Hematopoietic multipotent progenitor cell treated with erythropoietin and hydrocortisone succinate and interleukin-3 and kit ligand, for 6 days (in vitro differentiated cells): ENCODE data around the gene ZFYVE21.

ENCODE experiments used
- DNase-seq: peaks from one replicate; pipeline ENCODE4 v3.0.0-alpha.2; 2015

Gene ZFYVE21

GRCh38 chr14:103739466-103739792 lies 23.8 kb downstream of the ZFYVE21 start:
- no peak for DNase-seq

- DNase-seq = no peak
Observed at GRCh38 chr14:103739793-103740501, 24.3 kb downstream of the ZFYVE21 start.

DNA sequence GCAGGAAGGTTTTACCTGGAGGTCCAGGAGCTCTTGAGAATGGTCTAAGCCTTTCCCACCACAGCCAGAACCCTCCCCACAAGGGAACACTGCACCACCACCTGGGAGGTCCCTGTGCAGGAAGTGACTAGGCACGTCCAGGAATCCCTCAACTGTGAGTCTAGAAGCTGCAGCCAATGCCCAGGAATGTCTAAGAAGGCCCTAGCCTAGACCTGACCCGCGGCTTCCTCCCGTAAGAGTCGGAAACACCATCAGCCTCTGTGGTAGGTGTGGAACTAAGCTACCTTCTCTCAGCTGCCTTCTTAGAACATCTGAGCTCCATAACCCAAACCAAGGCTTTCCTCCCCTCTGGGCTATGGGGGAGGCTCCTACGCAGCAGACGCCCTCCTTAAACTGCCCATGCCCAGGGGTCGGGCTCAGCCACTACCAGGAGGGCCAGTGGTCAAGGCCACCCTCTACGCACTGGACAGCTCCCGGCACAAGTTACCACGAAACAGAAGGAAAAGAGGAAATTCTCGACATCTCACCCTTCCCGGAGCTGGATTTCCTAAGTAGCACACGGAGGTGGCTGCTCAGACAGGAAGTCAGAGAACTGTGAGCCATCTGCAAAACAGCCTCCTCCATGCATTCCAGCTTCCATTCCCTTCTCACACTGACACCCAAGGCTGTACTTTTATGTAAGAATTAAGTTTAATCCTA lies 25.5 kb downstream of the ZFYVE21 start:
- no peak for DNase-seq

DNA sequence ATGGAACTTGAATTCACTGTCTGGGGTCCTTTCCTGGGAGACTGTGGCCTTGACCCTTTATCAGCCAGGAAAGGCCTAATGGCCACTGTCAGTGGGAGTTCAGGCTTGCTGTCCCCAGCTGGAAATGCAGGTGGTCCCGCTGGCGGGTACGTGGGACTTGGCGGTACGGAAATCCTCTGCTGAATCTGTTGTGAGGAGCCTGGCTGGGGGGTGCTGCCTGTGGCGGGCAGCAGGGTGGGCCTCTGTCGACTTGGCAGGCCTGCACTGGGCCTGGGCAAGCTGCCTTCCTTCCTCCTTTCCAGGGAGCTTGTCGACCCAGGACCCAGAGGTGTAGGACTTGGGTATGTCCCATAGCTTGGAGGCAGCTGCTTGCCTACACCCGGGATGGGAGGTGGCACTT lies 26.3 kb downstream of the ZFYVE21 start:
- no peak for DNase-seq

GRCh38 chr14:103742499-103743255 lies 27.1 kb downstream of the ZFYVE21 start:
- no peak for DNase-seq

DNA sequence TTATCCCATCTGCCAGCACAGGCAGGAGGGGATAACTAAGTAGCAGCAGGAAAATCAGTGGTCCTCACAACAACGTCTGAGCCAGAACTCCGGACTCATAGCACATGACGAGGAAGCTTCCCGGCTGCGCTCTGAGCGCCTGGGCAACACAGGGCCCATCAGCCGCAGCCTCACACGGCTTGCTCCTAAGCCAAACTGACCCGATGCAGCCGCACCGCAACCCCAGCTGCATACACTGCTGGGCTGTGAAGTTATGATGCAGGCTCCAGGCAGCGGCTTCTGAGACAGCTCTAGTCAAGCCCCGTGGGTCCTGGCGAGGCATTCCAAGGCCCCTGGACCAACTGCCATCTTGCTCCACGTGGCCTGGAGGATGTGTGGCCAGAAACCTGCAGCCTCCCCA lies 28.1 kb downstream of the ZFYVE21 start:
- DNase-seq = no peak

- DNase-seq = no peak
Observed at GRCh38 chr14:103744621-103745395, 29.2 kb downstream of the ZFYVE21 start.

DNA sequence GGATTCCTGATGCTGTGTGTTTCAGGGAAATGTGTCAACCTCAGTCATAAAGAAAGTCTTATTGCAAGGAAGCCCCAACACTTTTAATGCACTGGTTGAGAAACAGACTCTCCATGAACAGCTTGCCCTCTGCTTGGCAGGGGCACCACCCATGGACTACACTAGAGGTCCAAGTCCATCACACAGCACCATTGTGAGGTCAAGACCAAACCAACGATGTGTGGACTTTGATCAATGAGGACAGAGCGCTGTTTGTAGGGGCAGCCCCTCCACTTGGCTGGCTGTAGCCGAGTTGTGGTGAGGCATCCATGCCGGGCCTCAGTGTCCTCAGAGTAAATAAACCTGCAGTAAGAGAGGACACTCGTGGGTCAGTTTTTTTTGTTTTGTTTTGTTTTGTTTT lies 29.8 kb downstream of the ZFYVE21 start:
- no peak for DNase-seq

DNA sequence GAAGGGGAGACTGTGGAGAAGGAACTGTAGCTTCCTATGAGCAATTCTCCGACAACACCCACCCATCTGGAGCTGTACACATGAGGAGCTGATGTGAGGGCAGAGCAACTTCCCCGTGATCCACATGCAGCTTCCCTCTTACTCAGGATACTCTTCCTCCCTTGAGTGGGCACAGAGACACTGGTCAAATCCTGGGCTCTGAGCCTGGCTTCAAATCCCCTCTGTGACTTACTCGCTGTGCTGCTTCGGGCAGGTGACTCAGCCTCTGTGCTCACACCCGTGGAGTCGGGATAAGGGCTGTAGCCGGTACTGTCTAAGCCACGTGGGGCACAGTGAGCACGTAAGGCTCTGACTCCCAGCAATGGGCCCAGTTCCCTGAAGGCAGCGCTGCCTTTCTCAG lies 31.1 kb downstream of the ZFYVE21 start:
- DNase-seq = no peak

GRCh38 chr14:103748534-103748857 lies 32.9 kb downstream of the ZFYVE21 start:
- no peak for DNase-seq

GRCh38 chr14:103749452-103749851 lies 33.8 kb downstream of the ZFYVE21 start:
- DNase-seq = no peak

- DNase-seq = peak; percentile 57
Observed at GRCh38 chr14:103749860-103750259, 34.2 kb downstream of the ZFYVE21 start.

- no peak for DNase-seq
Observed at GRCh38 chr14:103753774-103754173, 38.2 kb downstream of the ZFYVE21 start.

DNA sequence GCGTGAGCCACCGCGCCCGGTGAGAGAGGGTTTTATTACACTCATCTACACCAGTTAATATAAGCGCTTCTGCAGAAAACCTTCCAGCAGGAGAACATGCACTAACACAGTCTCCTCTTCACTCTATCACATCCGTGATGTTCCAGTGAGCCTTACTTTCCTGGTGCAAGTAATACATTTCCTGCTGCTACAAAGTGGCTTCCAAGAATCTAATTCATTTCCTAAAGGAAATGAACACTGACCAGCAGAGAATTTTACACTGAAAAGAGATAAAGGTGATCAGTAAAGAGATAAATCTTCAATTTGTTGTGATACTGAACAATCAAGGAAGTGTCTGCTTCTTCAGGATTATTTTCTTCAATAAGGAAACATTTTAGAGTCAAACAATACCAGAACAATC lies 39.5 kb downstream of the ZFYVE21 start:
- no peak for DNase-seq

- no peak for DNase-seq
Observed at GRCh38 chr14:103758059-103758776, 42.6 kb downstream of the ZFYVE21 start.

GRCh38 chr14:103762036-103762435 lies 46.4 kb downstream of the ZFYVE21 start:
- DNase-seq = no peak

GRCh38 chr14:103762541-103762940 lies 46.9 kb downstream of the ZFYVE21 start:
- DNase-seq = no peak

- no peak for DNase-seq
Observed at GRCh38 chr14:103763730-103764488, 48.3 kb downstream of the ZFYVE21 start.

DNA sequence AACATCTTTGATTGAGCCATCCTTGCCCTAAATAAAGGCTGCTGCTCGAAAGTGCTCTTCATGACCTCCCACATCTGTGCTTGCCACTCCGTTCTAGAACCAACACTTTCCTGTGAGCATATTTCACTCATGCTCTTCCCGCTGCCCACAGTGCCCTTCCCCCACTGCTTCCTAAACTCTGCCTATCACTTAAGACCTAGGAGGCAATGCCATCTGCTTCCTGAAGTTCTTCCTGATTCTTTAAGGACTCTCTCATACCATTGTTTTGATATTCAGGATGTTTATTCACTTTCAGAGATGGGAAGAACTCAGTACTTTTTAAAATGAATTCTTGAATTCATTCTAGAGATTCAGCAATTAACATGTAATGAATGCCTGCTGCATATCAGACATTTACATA lies 49.9 kb downstream of the ZFYVE21 start:
- DNase-seq = no peak

DNA sequence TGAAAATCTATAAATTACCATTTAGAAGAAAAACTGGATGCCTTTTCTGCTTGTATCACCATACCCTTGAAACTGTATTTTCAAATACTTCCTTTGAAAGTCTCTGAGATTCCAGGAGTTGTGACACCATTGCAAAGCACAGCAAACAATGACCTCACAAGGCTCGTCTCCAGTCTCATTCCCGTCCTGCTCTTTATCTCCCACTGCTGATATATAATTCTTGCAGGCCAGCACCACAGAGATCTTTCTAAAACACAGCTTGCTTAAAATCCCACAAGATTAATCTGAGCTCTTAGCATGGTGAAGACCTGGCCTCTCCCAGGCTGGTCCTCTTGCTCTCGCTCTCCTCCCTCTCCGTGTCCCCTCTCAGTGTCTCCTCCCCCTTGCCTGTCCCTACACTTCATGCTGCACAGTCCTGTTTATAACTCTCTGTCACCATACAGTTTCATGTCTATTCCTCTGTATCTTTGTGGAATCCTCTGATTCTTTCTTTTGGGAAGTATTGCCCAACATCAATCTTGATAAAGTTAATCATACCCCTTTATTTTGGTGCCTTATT lies 51.8 kb downstream of the ZFYVE21 start:
- DNase-seq = no peak

DNA sequence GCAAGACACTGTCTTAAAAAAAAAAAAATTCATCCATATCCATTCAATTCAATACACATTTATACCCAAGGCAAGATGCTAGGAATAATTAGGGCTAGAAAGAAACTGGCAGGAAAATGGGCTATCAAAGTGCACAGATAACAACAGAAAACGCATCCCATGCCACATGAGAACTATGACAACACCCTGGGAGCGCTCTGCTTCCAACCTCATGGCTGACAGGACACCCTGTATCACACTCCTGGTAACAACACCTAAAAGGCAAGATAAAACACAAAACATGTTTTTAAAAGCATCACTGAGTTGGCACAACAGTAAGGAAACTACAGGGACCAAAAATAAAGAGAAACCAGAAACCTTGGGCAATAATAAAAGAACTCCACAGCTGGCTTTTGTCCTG lies 54.9 kb downstream of the ZFYVE21 start:
- no peak for DNase-seq

DNA sequence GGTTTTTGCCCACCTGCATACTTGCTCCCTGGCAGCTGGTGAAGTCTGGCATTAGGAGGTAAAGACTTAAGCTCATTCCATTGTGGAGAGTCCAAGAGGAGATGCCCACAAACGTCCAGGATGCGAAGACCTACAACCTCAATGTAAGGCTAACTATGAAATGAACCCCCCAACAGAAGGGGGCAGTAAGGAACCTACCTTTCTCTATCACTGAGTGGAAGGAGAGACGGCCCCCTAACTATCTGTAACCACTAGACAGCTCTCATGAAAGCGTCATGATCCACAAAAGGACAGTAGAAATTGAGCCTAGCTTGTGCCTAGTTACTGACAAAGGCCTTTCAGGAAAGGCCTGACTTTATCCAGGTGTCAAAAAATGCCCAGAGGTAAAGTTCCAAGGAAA lies 55.3 kb downstream of the ZFYVE21 start:
- DNase-seq = peak; percentile 31
